K562 (cell line): Measurements from ENCODE around the gene MPHOSPH8. TPM values are rescaled to one million over a fixed set of nuclear protein-coding genes. Genes with fewer than 3 reads are reported as not detected.

Experiments
- ATF1 ChIP-seq, 2 experiments: fragments of 450-650 bp in 1 of 2; IDR thresholded peaks; 2 replicates each; pipeline ENCODE4 v1.6.1; 2016; ENCODE audit warnings: missing compliant biosample characterization in 1 of 2, missing genetic modification characterization in 1 of 2
- C11orf30 ChIP-seq: fragments of 450-650 bp; IDR thresholded peaks from 2 replicates; pipeline ENCODE4 v1.6.1; 2016; ENCODE audit warnings: low read depth, mild to moderate bottlenecking
- CEBPG ChIP-seq, 3 experiments: fragments of 200-800 bp in 1 of 3; sonication (Bioruptor generic) in 1 of 3; sonication (generic) in 1 of 3; formaldehyde crosslinking in 1 of 3; IDR thresholded peaks in 2 of 3; conservative IDR thresholded peaks in 1 of 3; 2 replicates each; pipeline versions ENCODE4 v1.6.1 to v1.8.0; 2016 to 2022; ENCODE audit warnings: missing compliant biosample characterization in 2 of 3, missing genetic modification characterization in 2 of 3, mild to moderate bottlenecking in 1 of 3, missing genetic modification reagents in 1 of 3
- FOXJ2 ChIP-seq: fragments of 200-800 bp; sonication (Bioruptor generic); IDR thresholded peaks from 2 replicates; pipeline ENCODE4 v1.6.1; 2016; ENCODE audit warnings: missing genetic modification characterization, missing compliant biosample characterization
- HDAC1 ChIP-seq, 2 experiments: fragments of 450-650 bp; IDR thresholded peaks; 2 replicates each; pipeline ENCODE4 v1.6.1; 2016 to 2017; ENCODE audit warnings: inconsistent platforms in 1 of 2, mild to moderate bottlenecking in 1 of 2, moderate library complexity in 1 of 2
- HIVEP1 ChIP-seq: fragments of 250-450 bp; sonication (Bioruptor Pico); IDR thresholded peaks from 2 replicates; pipeline ENCODE4 v1.4.0; 2020; ENCODE audit warnings: mild to moderate bottlenecking
- HNRNPLL ChIP-seq: fragments of 200-400 bp; formaldehyde crosslinking; IDR thresholded peaks from 2 replicates; pipeline ENCODE4 v1.6.1; 2017; ENCODE audit warnings: low read length, low read depth, mild to moderate bottlenecking; ENCODE audit not compliant: poor library complexity, severe bottlenecking
- MCM2 ChIP-seq: fragments of 450-650 bp; IDR thresholded peaks from 2 replicates; pipeline ENCODE4 v1.6.1; 2017; ENCODE audit warnings: low read depth, mild to moderate bottlenecking
- MGA ChIP-seq: fragments of 450-650 bp; IDR thresholded peaks from 2 replicates; pipeline ENCODE4 v1.6.1; 2016; ENCODE audit warnings: mild to moderate bottlenecking, moderate library complexity
- SREBF2 ChIP-seq: sonication (generic); formaldehyde crosslinking; IDR thresholded peaks from 2 replicates; pipeline ENCODE4 v1.4.0; 2020; ENCODE audit warnings: mild to moderate bottlenecking, missing genetic modification reagents
- polyA plus RNA-seq, 8 experiments: library from polyadenylated mRNA; depleted of rRNA in 4 of 8; stranded (reverse) in 5 of 8; unstranded in 3 of 8; fragments of >200 nt; fragmentation: Nextera tagmentation in 2 of 8; fragmentation: Illumina TruSeq in 1 of 8; extraction: Ambion mirVana in 2 of 8; extraction: Trizol in 1 of 8; gene quantifications; 2 replicates each; pipeline versions ENCODE4 v1.2.1 to v1.2.3, GENCODE V29; 2011 to 2014; ENCODE audit warnings: inconsistent platforms in 1 of 8, missing spikeins in 1 of 8
- total RNA-seq, 7 experiments: library from RNA; depleted of rRNA in 6 of 7; stranded (reverse); fragments of >200 nt in 6 of 7; fragmentation: Illumina TruSeq in 2 of 7; extraction: Trizol in 2 of 7; gene quantifications; 2 replicates each; pipeline versions ENCODE4 v1.2.1 to v1.2.3, GENCODE V29; 2011 to 2021; ENCODE audit warnings: low replicate concordance in 1 of 7
- TF ChIP-seq, protein P1 (sequence below), 2 experiments: fragments of 450-650 bp; IDR thresholded peaks; 2 replicates each; pipeline ENCODE4 v1.6.1; 2016

MPHOSPH8 gene
- total and polyA plus RNA-seq, 9 of the 15 experiments (the other 6 are each of a cell fraction or from before 2014, with no cell fraction given) = 10.3 to 24.8 (median 16.6) TPM

GRCh38 chr13:19633479-19634255 is at the start of gene MPHOSPH8 (continued):
- TF ChIP-seq MGA = 0 out of 2 replicates have a peak, but pooled peaks have one; percentile 47
- no peak for TF ChIP-seq SREBF2 (CRISPR knock-in tag)
- TF ChIP-seq, protein P1, sequence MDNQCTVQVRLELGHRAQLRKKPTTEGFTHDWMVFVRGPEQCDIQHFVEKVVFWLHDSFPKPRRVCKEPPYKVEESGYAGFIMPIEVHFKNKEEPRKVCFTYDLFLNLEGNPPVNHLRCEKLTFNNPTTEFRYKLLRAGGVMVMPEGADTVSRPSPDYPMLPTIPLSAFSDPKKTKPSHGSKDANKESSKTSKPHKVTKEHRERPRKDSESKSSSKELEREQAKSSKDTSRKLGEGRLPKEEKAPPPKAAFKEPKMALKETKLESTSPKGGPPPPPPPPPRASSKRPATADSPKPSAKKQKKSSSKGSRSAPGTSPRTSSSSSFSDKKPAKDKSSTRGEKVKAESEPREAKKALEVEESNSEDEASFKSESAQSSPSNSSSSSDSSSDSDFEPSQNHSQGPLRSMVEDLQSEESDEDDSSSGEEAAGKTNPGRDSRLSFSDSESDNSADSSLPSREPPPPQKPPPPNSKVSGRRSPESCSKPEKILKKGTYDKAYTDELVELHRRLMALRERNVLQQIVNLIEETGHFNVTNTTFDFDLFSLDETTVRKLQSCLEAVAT (IDR thresholded peaks at IDR 0.05) = 0 out of 4 replicates have a peak, but pooled peaks of 1 of the 2 experiments have one; percentile 14
- no peak for TF ChIP-seq CEBPG (CRISPR knock-in tag; IDR thresholded peaks at IDR 0.05)
- TF ChIP-seq CEBPG (tag; conservative IDR thresholded peaks at IDR 0.05 in 1 of 2, IDR thresholded peaks at IDR 0.05 in 1 of 2) = no peak
- no peak for TF ChIP-seq C11orf30
- no peak for TF ChIP-seq FOXJ2
- TF ChIP-seq MCM2 = no peak
- peak in 1 of 2 experiments; percentile 37; a peak in 2 of 4 replicates for TF ChIP-seq HDAC1 (IDR thresholded peaks at IDR 0.05)
- no peak for TF ChIP-seq ATF1 (CRISPR knock-in tag; IDR thresholded peaks at IDR 0.05)
- peak; percentile 94 for TF ChIP-seq ATF1 (tag; IDR thresholded peaks at IDR 0.05)
- TF ChIP-seq HIVEP1 = no peak
- peak; percentile 97 for TF ChIP-seq HNRNPLL
